Loucy (cell line): ENCODE measurements around the gene CPSF2.

Experiments
- H2AFZ ChIP-seq: fragments of 200-600 bp; sonication (generic); 2 replicates; pipeline ENCODE4 v1.6.0; 2016; ENCODE audit warnings: antibody characterized with exemption, mild to moderate bottlenecking, low read length, moderate library complexity
- H3F3A ChIP-seq: fragments of 200-600 bp; 2 replicates; pipeline ENCODE4 v1.6.0; 2016; ENCODE audit warnings: antibody characterized with exemption, low read depth, mild to moderate bottlenecking
- H3K27me3 ChIP-seq: fragments of 200-600 bp; sonication (generic); 2 replicates; pipeline ENCODE4 v1.6.1; 2014; ENCODE audit warnings: low read length, mild to moderate bottlenecking; ENCODE audit not compliant: insufficient read depth, poor library complexity, severe bottlenecking
- H3K36me3 ChIP-seq: fragments of 200-600 bp; sonication (generic); 2 replicates; pipeline ENCODE4 v1.6.1; 2016; ENCODE audit warnings: low read length; ENCODE audit not compliant: insufficient read depth
- H3K4me1 ChIP-seq: fragments of 200-600 bp; sonication (generic); 2 replicates; pipeline ENCODE4 v1.5.1; 2014; ENCODE audit warnings: low read length, mild to moderate bottlenecking; ENCODE audit not compliant: insufficient read depth, poor library complexity, severe bottlenecking
- H3K4me2 ChIP-seq: fragments of 200-600 bp; sonication (generic); 2 replicates; pipeline ENCODE4 v1.6.0; 2014; ENCODE audit warnings: antibody characterized with exemption, low read length, low read depth, mild to moderate bottlenecking; ENCODE audit not compliant: poor library complexity, severe bottlenecking
- H3K4me3 ChIP-seq: fragments of 200-600 bp; sonication (generic); 2 replicates; pipeline ENCODE4 v1.5.1; 2014; ENCODE audit warnings: low read length, mild to moderate bottlenecking, mixed read lengths; ENCODE audit not compliant: poor library complexity, severe bottlenecking
- H3K79me2 ChIP-seq: fragments of 200-600 bp; sonication (generic); 2 replicates; pipeline ENCODE4 v1.6.1; 2014; ENCODE audit warnings: low read length; ENCODE audit not compliant: insufficient read depth
- H3K9ac ChIP-seq: fragments of 200-600 bp; sonication (generic); 2 replicates; pipeline ENCODE4 v1.6.0; 2014; ENCODE audit warnings: mild to moderate bottlenecking, low read depth, low read length, moderate library complexity; ENCODE audit not compliant: poor library complexity, severe bottlenecking
- H3K9me2 ChIP-seq: fragments of 200-600 bp; sonication (generic); replicated peaks from 2 replicates; pipeline ENCODE4 v1.6.1; 2016; ENCODE audit warnings: low read depth, low read length, mixed read lengths
- H3K9me3 ChIP-seq: fragments of 200-600 bp; sonication (generic); 2 replicates; pipeline ENCODE4 v1.6.1; 2014; ENCODE audit warnings: mild to moderate bottlenecking, antibody characterized with exemption, low read length, low read depth; ENCODE audit not compliant: insufficient read depth
- H4K20me1 ChIP-seq: fragments of 200-600 bp; sonication (generic); 2 replicates; pipeline ENCODE4 v1.6.0; 2014; ENCODE audit warnings: antibody characterized with exemption, low read length, mild to moderate bottlenecking; ENCODE audit not compliant: insufficient read depth, poor library complexity, severe bottlenecking
- EZH2phosphoT487 ChIP-seq: fragments of 200-600 bp; IDR thresholded peaks from 2 replicates; pipeline ENCODE4 v1.6.1; 2018; ENCODE audit warnings: antibody characterized with exemption, mild to moderate bottlenecking, moderate library complexity, borderline replicate concordance
- TF ChIP-seq, protein P1 (sequence below): fragments of 200-600 bp; sonication (generic); conservative IDR thresholded peaks from 2 replicates; pipeline ENCODE4 v1.5.1; 2014; ENCODE audit warnings: mild to moderate bottlenecking, antibody characterized with exemption, low read length

CPSF2 gene

DNA sequence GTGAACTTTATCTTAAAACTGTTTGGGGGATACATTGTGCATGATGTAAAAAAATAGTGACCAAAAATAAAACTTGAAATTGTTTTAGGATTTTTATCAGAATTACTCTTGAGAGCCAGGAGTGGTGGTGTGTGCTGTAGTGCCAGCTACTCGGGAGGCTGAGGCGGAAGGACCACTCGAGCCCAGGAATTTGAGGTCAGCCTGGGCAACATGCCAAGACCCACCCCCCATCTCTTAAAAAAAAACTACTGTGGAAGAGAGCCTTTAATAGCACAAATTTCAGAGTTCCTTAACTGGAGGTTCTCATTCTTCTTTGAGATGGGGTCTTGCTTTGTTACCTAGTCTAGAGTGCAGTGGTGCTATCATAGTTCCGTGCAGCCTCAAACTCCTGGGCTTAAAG is 21.5 kb downstream of the CPSF2 start:
- no peaks in the 10 kb centered on the region for H3K4me1 ChIP-seq
- no peaks in the 10 kb centered on the region for H3K9me2 ChIP-seq
- no peak overlapping the region for H3K4me3 ChIP-seq
- no peaks in the 10 kb centered on the region for H3K9me3 ChIP-seq
- no peaks in the 10 kb centered on the region for H3K27me3 ChIP-seq
- H2AFZ ChIP-seq = no peak overlapping the region
- no peaks in the 10 kb centered on the region for H3F3A ChIP-seq
- no peak overlapping the region for H3K9ac ChIP-seq
- H3K4me2 ChIP-seq = no peak overlapping the region
- H3K36me3 ChIP-seq = peaks cover 64% of the 10 kb centered on the region
- no peaks in the 10 kb centered on the region for H3K79me2 ChIP-seq
- H4K20me1 ChIP-seq = no peaks in the 10 kb centered on the region
- no peak for TF ChIP-seq EZH2phosphoT487
- TF ChIP-seq, protein P1, sequence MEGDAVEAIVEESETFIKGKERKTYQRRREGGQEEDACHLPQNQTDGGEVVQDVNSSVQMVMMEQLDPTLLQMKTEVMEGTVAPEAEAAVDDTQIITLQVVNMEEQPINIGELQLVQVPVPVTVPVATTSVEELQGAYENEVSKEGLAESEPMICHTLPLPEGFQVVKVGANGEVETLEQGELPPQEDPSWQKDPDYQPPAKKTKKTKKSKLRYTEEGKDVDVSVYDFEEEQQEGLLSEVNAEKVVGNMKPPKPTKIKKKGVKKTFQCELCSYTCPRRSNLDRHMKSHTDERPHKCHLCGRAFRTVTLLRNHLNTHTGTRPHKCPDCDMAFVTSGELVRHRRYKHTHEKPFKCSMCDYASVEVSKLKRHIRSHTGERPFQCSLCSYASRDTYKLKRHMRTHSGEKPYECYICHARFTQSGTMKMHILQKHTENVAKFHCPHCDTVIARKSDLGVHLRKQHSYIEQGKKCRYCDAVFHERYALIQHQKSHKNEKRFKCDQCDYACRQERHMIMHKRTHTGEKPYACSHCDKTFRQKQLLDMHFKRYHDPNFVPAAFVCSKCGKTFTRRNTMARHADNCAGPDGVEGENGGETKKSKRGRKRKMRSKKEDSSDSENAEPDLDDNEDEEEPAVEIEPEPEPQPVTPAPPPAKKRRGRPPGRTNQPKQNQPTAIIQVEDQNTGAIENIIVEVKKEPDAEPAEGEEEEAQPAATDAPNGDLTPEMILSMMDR = no peak

DNA sequence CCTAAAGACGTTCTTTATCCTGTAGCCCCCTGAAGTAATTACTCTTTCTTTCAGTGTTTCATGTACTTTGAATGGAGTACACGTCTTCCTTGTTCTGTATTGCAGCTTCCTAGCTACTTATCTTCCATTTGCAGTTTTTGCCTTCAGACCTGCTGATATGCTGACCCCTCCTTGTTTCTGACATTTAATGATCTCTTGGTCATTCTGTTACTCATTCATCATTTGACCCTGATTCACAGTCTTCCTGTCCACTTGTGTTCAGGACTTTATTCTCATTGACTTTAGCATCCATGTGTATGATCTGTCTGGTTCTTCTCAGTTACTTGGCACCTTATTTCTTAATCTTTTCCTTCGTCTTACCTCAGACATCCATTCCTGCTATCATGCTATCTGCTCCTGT is 22.2 kb downstream of the CPSF2 start:
- no peak overlapping the region for H2AFZ ChIP-seq
- no peak overlapping the region for H3K4me3 ChIP-seq
- no peaks in the 10 kb centered on the region for H3K9me3 ChIP-seq
- H3K27me3 ChIP-seq = no peaks in the 10 kb centered on the region
- no peaks in the 10 kb centered on the region for H3K9me2 ChIP-seq
- no peaks in the 10 kb centered on the region for H4K20me1 ChIP-seq
- H3F3A ChIP-seq = no peaks in the 10 kb centered on the region
- TF ChIP-seq, protein P1 = no peak
- no peak for TF ChIP-seq EZH2phosphoT487
- peaks cover 64% of the 10 kb centered on the region for H3K36me3 ChIP-seq
- no peak overlapping the region for H3K4me2 ChIP-seq
- no peaks in the 10 kb centered on the region for H3K79me2 ChIP-seq
- H3K4me1 ChIP-seq = no peaks in the 10 kb centered on the region
- no peak overlapping the region for H3K9ac ChIP-seq

DNA sequence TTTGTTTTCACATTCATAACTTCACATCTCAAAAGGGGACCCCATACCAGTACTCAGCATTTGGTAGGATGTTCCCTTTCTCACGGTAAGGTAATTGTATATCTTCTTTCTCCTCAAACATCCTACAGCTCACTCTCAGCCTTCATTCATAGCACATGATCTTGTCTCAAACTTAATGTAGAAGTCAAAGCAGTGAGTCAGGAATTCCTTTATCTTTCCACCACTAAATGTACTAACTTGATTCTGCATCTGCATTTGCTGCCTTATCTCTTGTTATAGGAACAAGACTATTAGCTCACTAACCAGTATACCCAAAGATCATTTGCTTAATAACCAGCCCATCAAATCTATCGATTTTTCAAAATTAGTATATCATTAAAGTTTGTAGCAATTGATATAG is 22.9 kb downstream of the CPSF2 start:
- no peaks in the 10 kb centered on the region for H4K20me1 ChIP-seq
- no peaks in the 10 kb centered on the region for H3K9me3 ChIP-seq
- no peaks in the 10 kb centered on the region for H3K27me3 ChIP-seq
- H3K9ac ChIP-seq = no peak overlapping the region
- no peaks in the 10 kb centered on the region for H3K79me2 ChIP-seq
- H3K4me2 ChIP-seq = no peak overlapping the region
- no peak overlapping the region for H3K4me3 ChIP-seq
- no peak overlapping the region for H2AFZ ChIP-seq
- H3F3A ChIP-seq = no peaks in the 10 kb centered on the region
- no peaks in the 10 kb centered on the region for H3K9me2 ChIP-seq
- TF ChIP-seq, protein P1 = no peak
- TF ChIP-seq EZH2phosphoT487 = no peak
- no peaks in the 10 kb centered on the region for H3K4me1 ChIP-seq
- peaks cover 67% of the 10 kb centered on the region for H3K36me3 ChIP-seq
